OCI-LY1 (cell line): ENCODE data around the gene TBC1D10A.

ENCODE experiments used
- H2AFZ ChIP-seq: fragments of 200-600 bp; sonication (generic), shearing (Covaris generic); 2 replicates; pipeline ENCODE4 v1.6.0; 2014; ENCODE audit warnings: antibody characterized with exemption, mild to moderate bottlenecking, low read length
- H3F3A ChIP-seq: fragments of 200-600 bp; sonication (generic), shearing (Covaris generic); 2 replicates; pipeline ENCODE4 v1.6.0; 2014; ENCODE audit warnings: mild to moderate bottlenecking, antibody characterized with exemption, low read length, moderate library complexity; ENCODE audit not compliant: insufficient read depth
- H3K27ac ChIP-seq: fragments of 200-600 bp; sonication (generic); 2 replicates; pipeline ENCODE4 v1.5.1; 2014; ENCODE audit warnings: low read length, mixed run types, mild to moderate bottlenecking, low read depth; ENCODE audit not compliant: poor library complexity, severe bottlenecking
- H3K27me3 ChIP-seq: fragments of 200-600 bp; sonication (generic); 2 replicates; pipeline ENCODE4 v1.6.0; 2014; ENCODE audit warnings: antibody characterized with exemption, mild to moderate bottlenecking, low read length, moderate library complexity; ENCODE audit not compliant: insufficient read depth
- H3K36me3 ChIP-seq: fragments of 200-600 bp; sonication (generic); 2 replicates; pipeline ENCODE4 v1.6.1; 2014; ENCODE audit warnings: mild to moderate bottlenecking, antibody characterized with exemption, low read length, moderate library complexity, mixed read lengths; ENCODE audit not compliant: insufficient read depth
- H3K4me1 ChIP-seq: fragments of 200-600 bp; sonication (generic); 2 replicates; pipeline ENCODE4 v1.5.1; 2014; ENCODE audit warnings: mild to moderate bottlenecking, low read length, moderate library complexity; ENCODE audit not compliant: insufficient read depth, severe bottlenecking
- H3K4me2 ChIP-seq: fragments of 200-600 bp; sonication (generic), shearing (Covaris generic); 2 replicates; pipeline ENCODE4 v1.6.1; 2014; ENCODE audit warnings: low read length
- H3K4me3 ChIP-seq: fragments of 200-600 bp; sonication (generic); 2 replicates; pipeline ENCODE4 v1.5.1; 2014; ENCODE audit warnings: low read length, low read depth, mild to moderate bottlenecking, mixed read lengths; ENCODE audit not compliant: poor library complexity, severe bottlenecking
- H3K79me2 ChIP-seq: fragments of 200-600 bp; shearing (Covaris generic); 2 replicates; pipeline ENCODE4 v1.6.1; 2016; ENCODE audit warnings: mixed run types, low read length, mixed read lengths; ENCODE audit not compliant: insufficient read depth
- H3K9ac ChIP-seq: fragments of 200-600 bp; sonication (generic), shearing (Covaris generic); 2 replicates; pipeline ENCODE4 v1.6.1; 2014; ENCODE audit warnings: mild to moderate bottlenecking, low read length, mixed read lengths
- H3K9me2 ChIP-seq: fragments of 200-600 bp; sonication (generic), shearing (Covaris generic); 2 replicates; pipeline ENCODE4 v1.6.1; 2014; ENCODE audit warnings: low read depth, mild to moderate bottlenecking, low read length, mixed read lengths
- H3K9me3 ChIP-seq: fragments of 200-600 bp; shearing (Covaris generic); 2 replicates; pipeline ENCODE4 v1.6.1; 2014; ENCODE audit warnings: low read length, mixed read lengths
- H4K20me1 ChIP-seq: fragments of 200-600 bp; sonication (generic), shearing (Covaris generic); 2 replicates; pipeline ENCODE4 v1.6.0; 2016; ENCODE audit warnings: mild to moderate bottlenecking, low read length; ENCODE audit not compliant: insufficient read depth
- EZH2 ChIP-seq: fragments of 200-600 bp; sonication (generic), shearing (Covaris generic); IDR thresholded peaks from 2 replicates; pipeline ENCODE4 v1.8.0; 2017; ENCODE audit warnings: borderline replicate concordance, mixed run types, mild to moderate bottlenecking, antibody characterized with exemption, low read length, moderate library complexity, mixed read lengths
- TF ChIP-seq, protein P1 (sequence below): fragments of 200-600 bp; sonication (generic), shearing (Covaris generic); IDR thresholded peaks from 2 replicates; pipeline ENCODE4 v1.5.1; 2017; ENCODE audit warnings: mild to moderate bottlenecking, antibody characterized with exemption, low read length, moderate library complexity, mixed read lengths

Gene TBC1D10A

GRCh38 chr22:30290342-30291057 lies 36.2 kb downstream of the TBC1D10A start:
- TF ChIP-seq EZH2, result no peak
- TF ChIP-seq, protein P1, sequence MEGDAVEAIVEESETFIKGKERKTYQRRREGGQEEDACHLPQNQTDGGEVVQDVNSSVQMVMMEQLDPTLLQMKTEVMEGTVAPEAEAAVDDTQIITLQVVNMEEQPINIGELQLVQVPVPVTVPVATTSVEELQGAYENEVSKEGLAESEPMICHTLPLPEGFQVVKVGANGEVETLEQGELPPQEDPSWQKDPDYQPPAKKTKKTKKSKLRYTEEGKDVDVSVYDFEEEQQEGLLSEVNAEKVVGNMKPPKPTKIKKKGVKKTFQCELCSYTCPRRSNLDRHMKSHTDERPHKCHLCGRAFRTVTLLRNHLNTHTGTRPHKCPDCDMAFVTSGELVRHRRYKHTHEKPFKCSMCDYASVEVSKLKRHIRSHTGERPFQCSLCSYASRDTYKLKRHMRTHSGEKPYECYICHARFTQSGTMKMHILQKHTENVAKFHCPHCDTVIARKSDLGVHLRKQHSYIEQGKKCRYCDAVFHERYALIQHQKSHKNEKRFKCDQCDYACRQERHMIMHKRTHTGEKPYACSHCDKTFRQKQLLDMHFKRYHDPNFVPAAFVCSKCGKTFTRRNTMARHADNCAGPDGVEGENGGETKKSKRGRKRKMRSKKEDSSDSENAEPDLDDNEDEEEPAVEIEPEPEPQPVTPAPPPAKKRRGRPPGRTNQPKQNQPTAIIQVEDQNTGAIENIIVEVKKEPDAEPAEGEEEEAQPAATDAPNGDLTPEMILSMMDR, result no peak
- H3K36me3 ChIP-seq, result peaks cover 6% of the 10 kb centered on the region; the same call in 1 of the 2 replicates
- H3K9me3 ChIP-seq, result no peaks in the 10 kb centered on the region
- H3K27me3 ChIP-seq, result no peaks in the 10 kb centered on the region
- no peak overlapping the region for H2AFZ ChIP-seq
- no peaks in the 10 kb centered on the region for H4K20me1 ChIP-seq
- no peak overlapping the region for H3K4me3 ChIP-seq
- peak overlapping the region; percentile 75; the same call in 1 of the 2 replicates for H3K4me2 ChIP-seq
- no peaks in the 10 kb centered on the region for H3F3A ChIP-seq
- peak overlapping the region; percentile 59 for H3K27ac ChIP-seq
- peaks cover 18% of the 10 kb centered on the region for H3K4me1 ChIP-seq
- no peaks in the 10 kb centered on the region for H3K9me2 ChIP-seq
- H3K9ac ChIP-seq, result no peak overlapping the region; the same call in 1 of the 2 replicates
- no peaks in the 10 kb centered on the region for H3K79me2 ChIP-seq

- peak overlapping the region; percentile 66 for H3K4me3 ChIP-seq
- peaks cover 18% of the 10 kb centered on the region for H3K4me1 ChIP-seq
- no peak for TF ChIP-seq EZH2
- TF ChIP-seq, protein P1, result no peak
- peaks cover 6% of the 10 kb centered on the region; the same call in 1 of the 2 replicates for H3K36me3 ChIP-seq
- no peaks in the 10 kb centered on the region for H3F3A ChIP-seq
- H2AFZ ChIP-seq, result no peak overlapping the region
- H3K9me3 ChIP-seq, result no peaks in the 10 kb centered on the region
- no peaks in the 10 kb centered on the region for H4K20me1 ChIP-seq
- H3K9ac ChIP-seq, result peak overlapping the region; percentile 59; the same call in 1 of the 2 replicates
- H3K79me2 ChIP-seq, result no peaks in the 10 kb centered on the region
- no peaks in the 10 kb centered on the region for H3K9me2 ChIP-seq
- peak overlapping the region; percentile 59 for H3K27ac ChIP-seq
- H3K27me3 ChIP-seq, result no peaks in the 10 kb centered on the region
- H3K4me2 ChIP-seq, result peak overlapping the region; percentile 75
Observed at GRCh38 chr22:30289980-30290313, 36.8 kb downstream of the TBC1D10A start.

DNA sequence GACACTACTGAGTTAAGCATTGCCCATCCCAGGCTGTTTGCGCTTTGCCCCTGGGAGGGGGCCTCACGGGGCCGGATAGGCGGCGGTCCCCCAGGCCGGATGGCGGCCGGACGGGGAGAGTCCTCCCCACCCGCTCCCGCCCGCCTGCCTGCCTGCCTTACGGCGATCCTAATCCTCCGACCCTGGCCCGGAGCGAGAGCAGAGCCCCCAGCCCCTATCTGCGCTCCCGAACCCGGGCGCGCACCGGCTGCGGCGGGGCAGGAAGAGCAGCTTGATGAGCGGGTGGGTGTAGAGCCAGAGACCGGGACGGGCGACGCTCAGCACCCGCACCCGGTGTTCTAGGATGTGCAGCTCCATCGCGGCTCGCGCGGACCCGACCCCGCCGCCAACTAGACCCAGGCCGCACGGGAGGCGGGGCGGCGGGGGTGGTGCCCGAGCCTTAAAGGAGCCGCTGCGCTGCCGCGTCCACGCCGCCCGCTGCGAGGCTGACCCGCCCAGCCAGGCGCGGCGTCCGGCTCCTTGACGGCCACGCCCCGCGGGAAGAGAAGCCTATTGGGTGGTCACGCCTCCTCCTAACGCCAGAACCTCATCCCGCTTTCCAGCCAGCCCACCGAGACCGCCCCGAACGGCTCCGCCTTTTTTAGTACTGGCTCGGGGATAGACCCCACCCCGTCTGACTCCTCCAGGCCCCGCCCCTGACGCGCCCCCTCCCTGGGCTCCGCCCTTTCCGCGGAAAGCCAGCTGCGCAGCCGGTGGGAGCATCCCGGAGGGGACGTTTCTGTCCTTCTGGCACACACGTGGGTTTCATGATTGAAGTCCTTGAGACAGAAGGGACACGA lies 37.4 kb downstream of the TBC1D10A start, which contains the start of gene CASTOR1:
Gene CASTOR1, minus strand, starts transcription at position 365 of the 839 bp plus-strand sequence. Its CDS starts 8 bp downstream, at position 357.
- TF ChIP-seq, protein P1, result no peak
- TF ChIP-seq EZH2, result no peak
- H4K20me1 ChIP-seq, result no peaks in the 10 kb centered on the region
- no peak within 1 kb of the TSS for H2AFZ ChIP-seq
- peak within 1 kb of the TSS; percentile 59 for H3K27ac ChIP-seq
- H3K9me3 ChIP-seq, result no peaks in the 10 kb centered on the region
- no peaks in the 10 kb centered on the region for H3K27me3 ChIP-seq
- peak within 1 kb of the TSS; percentile 59 for H3K9ac ChIP-seq
- H3K4me3 ChIP-seq, result peak within 1 kb of the TSS; percentile 66
- peak within 1 kb of the TSS; percentile 75 for H3K4me2 ChIP-seq
- H3K4me1 ChIP-seq, result peaks cover 18% of the 10 kb centered on the region
- no peaks in the 10 kb centered on the region for H3K9me2 ChIP-seq
- peaks cover 6% of the 10 kb centered on the region; the same call in 1 of the 2 replicates for H3K36me3 ChIP-seq
- no peaks in the 10 kb centered on the region for H3F3A ChIP-seq
- H3K79me2 ChIP-seq, result no peaks in the 10 kb centered on the region
